GM10266 (cell line): ENCODE results near the gene C3orf38.

ENCODE experiments used
- DNase-seq: peaks from one replicate; pipeline ENCODE4 v3.0.0; 2012; ENCODE audit errors: extremely low spot score
- CTCF ChIP-seq: IDR thresholded peaks from 2 replicates; pipeline ENCODE4 v1.5.1; 2012; ENCODE audit warnings: mild to moderate bottlenecking, low read depth; ENCODE audit not compliant: control insufficient read depth, insufficient read depth; ENCODE audit errors: missing control alignments

Gene C3orf38

GRCh38 chr3:88149509-88150362 lies at the start of gene C3orf38:
Gene C3orf38, plus strand, starts transcription at chr3:88149959. Its CDS starts 94 bp downstream, at chr3:88150053.
- peak; percentile 74 for DNase-seq
- TF ChIP-seq CTCF = no peak

GRCh38 chr3:88101142-88101541 lies 48.6 kb upstream of the C3orf38 start:
- no peak for DNase-seq
- TF ChIP-seq CTCF = no peak

GRCh38 chr3:88105325-88105724 lies 44.4 kb upstream of the C3orf38 start:
- TF ChIP-seq CTCF = no peak
- DNase-seq = no peak

- TF ChIP-seq CTCF = no peak
These were observed 37.5 kb upstream of the C3orf38 start for GRCh38 chr3:88112289-88112688.

GRCh38 chr3:88113311-88114162 lies 36.2 kb upstream of the C3orf38 start:
- DNase-seq = peak; percentile 19
- TF ChIP-seq CTCF = peak; percentile 62

More at GRCh38 chr3:88112289-88112688, 37.5 kb upstream of the C3orf38 start:
- no peak for DNase-seq

GRCh38 chr3:88114878-88115549 lies 34.7 kb upstream of the C3orf38 start:
- DNase-seq = no peak
- TF ChIP-seq CTCF = no peak
